GM19043 (cell line): ENCODE results near the gene GAL3ST2.
"Not testable (repeated sequence)": the region's sequence is repeated elsewhere in the genome, so short reads cannot be mapped to it uniquely, and the experiment has no call there.

Source experiments
- ATAC-seq: cut with Tn5 transposase; IDR thresholded peaks from one replicate; pipeline ENCODE4 v1.9.1; 2021; ENCODE audit warnings: low read depth; ENCODE audit not compliant: unreplicated experiment

GAL3ST2 gene

GRCh38 chr2:241767464-241768250 lies 9.0 kb upstream of the GAL3ST2 start:
- ATAC-seq, result no peak

- no peak for ATAC-seq
Measured at GRCh38 chr2:241768251-241768711, 8.3 kb upstream of the GAL3ST2 start.

- ATAC-seq, result no peak
Measured at GRCh38 chr2:241768850-241769249, 7.8 kb upstream of the GAL3ST2 start.

DNA sequence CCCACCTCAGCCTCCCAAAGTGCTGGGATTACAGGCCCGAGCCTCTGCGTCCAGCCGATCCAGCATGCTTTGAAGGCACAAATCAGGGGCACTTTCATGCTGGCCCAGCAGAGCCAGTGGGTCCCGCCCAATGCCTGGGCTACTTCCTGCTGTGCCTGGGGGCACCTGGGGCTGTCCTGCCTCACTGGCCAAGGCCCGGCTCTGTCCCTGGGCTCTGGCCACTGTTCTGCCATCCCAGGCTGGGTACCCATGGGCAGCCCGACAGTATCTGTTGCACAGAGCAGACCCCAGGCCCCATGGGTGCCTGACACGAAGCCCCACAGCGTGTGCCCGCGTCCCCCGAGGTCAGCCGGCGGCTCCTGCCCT lies 6.8 kb upstream of the GAL3ST2 start:
- no peak for ATAC-seq

DNA sequence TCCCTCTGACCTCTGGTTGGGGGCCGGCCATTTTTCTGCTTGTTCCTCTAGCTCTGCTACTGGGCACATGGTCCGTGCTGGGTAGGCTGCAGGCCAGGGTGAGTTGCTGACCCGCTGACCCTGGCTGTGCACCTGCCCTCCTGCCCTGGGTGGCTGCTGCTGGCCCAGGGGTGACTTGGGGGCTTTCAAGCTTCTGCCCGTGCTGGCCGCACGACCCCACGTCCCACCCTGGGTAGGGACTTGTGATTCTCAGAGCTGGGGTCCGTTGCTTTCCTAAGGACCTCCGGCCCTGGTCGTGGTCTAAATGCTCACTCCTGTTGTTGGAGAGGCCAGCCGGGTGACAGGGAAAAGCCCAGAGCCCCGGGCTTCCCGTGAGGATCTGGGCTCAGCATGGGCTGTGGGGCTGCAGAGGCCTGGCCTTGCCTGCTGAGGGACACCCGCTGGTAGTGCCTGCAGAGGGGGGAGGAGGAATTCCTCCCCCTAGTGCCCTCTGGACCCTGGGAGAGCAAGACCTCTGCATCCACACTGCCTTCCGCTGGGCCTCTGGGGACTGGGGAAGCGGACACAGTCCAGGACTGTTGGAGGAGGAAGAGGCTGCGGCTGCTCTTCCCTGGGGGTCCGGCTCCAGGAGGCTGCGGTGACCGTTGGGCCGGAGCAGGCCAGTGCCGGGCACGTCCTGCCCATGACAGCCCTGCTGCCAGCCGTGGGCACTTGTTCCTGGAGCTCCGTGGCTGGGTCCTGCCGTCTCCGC lies 6.3 kb upstream of the GAL3ST2 start:
- no peak for ATAC-seq

DNA sequence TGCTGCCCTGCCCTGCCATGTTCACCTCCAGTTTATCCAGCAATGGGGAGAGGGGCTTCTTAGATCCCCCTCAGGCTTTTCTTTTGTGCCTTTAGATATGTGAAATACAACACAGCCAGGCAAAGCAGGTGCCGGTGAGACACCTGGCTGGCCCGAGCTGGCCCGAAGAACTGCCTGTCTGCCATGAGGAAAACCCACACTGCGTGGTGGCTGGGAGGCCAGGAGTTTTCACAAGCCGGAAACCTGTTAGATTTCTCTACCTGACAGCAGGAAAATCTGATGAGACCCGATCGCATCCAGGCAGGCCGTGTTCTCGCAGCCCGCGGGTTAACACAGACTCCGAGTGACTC lies 5.7 kb upstream of the GAL3ST2 start:
- no peak for ATAC-seq

DNA sequence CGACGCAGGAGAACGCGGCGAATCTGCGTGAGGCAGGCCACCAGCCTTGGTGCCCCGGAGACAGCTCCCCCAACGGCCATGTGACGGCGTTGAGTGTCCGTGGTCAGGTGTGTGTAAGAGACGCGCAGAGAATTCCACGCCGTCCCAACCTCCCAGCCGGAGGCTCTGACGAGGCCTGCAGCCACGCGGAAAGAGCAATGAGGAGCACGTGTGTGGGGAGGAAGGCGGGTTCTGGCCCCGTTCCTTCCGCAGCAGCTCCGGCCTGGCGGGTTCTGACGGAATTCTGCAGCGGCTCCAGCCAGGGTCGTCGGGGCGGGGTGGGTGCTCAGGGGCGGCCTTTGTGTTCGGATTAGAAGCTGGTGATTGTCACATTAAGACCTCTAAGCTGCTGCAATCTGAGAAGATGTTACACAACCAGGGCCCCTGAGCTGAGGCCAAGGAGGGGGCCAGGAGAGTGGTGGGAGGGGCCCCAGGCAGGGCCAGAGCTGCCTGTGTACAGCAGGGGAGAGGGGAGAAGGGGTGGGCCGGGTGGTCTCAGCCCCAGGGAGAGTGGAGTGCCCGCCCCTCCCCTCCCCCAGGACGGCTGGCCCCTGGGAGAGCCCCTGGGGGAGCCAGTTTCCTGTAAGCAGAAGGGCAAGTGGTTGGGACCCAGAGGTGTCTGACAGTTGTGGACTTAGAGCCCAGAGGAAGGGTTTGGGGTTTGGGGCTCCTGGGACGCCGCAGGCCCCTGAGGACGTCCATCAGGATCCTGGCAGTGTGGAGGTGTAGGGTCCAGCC lies 5.1 kb upstream of the GAL3ST2 start:
- no peak for ATAC-seq

DNA sequence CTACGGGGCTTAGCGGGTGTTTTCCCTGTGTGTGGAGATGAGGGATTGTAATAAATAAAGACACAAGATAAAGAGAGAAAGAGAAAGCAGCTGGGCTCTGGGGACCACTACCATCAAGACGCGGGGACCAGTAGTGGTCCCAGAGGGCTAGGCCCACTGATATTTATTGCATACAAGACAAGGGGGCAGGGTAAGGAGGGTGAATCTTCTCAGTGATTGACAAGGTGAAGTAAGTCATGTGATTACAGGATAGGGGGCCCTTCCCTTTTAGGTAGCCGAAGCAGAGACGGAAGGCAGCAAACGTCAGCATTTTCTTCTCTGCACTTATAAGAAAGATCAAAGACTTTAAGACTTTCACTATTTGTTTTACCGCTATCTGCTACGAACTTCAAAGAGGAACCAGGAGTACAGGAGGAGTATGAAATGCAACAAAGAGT lies 4.5 kb upstream of the GAL3ST2 start:
- ATAC-seq, result no peak

DNA sequence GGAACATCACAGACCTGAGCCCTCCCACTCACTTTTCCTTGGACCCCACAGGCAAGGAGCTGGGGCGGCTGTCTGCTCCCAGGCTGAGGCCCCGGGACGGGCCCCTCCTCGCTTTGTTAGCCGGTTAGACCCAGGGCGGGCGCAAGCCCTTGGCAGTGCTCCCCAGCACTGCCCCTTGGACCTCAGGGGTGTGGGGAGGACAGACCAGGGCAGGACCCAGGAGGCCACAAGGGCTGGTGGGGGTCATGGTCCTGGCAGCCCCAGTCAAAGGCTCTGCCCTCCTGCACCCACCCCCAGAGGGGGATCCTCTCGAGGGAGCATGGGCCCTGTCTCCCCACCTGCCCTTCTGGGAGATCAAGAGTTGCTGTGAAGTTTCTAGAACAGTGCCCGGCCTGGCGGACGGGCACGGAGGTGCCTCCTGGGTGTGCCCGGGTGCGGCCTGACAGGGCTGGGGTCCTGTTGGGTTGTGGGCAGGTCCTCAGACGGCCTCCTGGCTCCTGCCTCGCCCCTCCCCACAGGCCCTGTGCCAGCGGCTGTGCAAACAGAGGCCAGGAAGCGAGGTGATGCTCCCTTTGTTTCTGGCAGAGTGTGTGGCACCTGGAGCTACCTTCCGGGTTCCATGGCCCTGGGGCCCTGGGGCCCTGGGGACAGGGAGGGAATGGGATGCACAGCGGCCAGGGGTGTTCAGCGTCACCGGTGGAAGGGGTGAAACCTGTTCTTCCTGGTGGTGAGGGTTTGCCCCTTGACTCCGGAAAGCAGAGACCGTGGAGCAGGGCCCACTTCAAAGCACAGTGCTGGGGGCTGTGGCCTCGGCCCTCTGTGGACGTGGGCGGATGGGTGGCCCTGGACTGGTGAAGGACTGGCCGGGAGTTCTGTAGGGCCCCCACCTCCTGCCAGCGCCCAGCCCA lies 2.9 kb upstream of the GAL3ST2 start:
- no peak for ATAC-seq

- no peak for ATAC-seq
Measured at GRCh38 chr2:241774419-241775222, 2.0 kb upstream of the GAL3ST2 start.

- ATAC-seq, result no peak
Measured at GRCh38 chr2:241775223-241776177, 1.1 kb upstream of the GAL3ST2 start.

- ATAC-seq, result no peak
Measured at GRCh38 chr2:241777170-241777685, 606 bp downstream of the GAL3ST2 start.

DNA sequence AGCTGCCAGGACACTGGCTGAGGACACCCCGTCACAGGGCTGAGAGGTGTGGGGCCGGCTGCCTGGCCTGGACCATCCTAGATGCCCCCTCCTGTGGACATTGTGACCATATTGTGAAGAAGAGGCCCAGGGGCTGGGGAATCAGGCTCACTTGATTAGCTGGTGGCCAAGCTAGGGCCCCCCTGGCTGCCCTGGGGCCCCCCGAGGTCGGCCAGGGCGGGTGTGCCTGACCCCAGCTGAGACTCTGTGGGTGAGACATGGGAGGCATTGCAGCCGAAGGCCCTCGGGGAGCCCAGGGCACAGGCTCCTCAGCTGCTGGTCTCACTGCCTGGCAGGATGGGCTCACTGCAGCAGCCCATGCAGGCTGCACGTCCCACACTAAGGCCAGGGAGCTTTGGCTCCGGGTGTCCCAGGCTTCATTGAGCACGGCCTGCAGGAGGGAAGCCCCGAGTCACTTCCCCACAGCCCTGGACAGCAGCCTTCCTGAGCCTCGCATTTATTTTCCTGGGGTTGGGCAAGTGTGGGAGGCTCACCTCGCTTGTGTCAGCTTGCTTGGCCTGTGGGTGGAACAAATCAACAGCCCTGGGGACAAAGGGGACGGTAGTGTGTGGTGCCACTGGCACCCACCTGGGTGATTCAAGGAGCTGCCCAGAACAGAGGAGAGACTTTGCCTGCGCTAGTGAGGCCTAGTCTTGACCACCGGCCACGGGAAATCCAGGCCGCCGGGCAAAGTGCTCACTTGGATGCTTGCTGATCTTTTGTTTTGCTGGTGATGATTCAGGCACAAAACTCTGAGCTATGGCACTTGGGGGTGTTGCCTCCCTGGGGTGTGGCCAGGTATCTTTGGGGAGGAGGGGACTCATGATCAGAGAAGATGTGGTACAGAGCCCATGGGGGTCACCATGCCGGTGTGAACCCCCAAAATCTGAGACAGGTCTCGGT lies 1.3 kb downstream of the GAL3ST2 start:
- ATAC-seq, result no peak

DNA sequence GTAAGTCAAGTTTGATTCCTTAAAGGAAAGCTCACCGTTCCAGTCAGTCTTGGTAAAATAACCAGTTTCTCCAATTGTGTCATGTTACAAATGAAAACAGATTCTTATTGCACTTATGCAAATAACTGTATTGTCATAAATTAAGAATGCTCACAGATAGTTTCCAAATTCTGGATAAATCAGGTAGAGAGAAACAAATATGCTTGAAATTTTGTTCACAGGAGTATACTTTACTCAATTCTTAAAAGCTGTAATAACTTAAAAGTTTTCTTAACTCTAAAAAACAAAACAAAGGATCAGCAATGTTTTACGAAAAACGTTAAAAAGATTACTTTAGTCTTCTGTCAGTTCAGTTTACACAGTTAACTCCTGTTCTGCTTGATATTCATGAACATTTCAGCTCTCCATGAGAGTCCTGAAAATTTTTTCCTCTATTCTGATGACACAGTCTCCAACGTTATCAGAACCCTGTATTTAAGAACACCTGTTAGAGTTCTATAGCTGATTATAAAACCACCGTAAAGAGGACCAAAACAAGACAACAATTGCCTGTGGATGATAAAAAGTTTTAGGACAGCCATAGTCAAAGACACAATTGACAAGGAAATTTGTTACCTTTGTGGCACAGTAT lies 4.4 kb downstream of the GAL3ST2 start:
- no peak for ATAC-seq

- not testable (repeated sequence) for ATAC-seq
Measured at GRCh38 chr2:241782053-241782452, 5.4 kb downstream of the GAL3ST2 start.

- ATAC-seq, result no peak
Measured at GRCh38 chr2:241788135-241788534, 11.5 kb downstream of the GAL3ST2 start.

- no peak for ATAC-seq
Measured at GRCh38 chr2:241788572-241788971, 11.9 kb downstream of the GAL3ST2 start.
